Loucy (cell line): ENCODE data around the gene SRGAP1.

Experiments used
- EZH2phosphoT487 ChIP-seq: fragments of 200-600 bp; IDR thresholded peaks from 2 replicates; pipeline ENCODE4 v1.6.1; 2018; ENCODE audit warnings: antibody characterized with exemption, mild to moderate bottlenecking, moderate library complexity, borderline replicate concordance
- TF ChIP-seq, protein P1 (sequence below): fragments of 200-600 bp; sonication (generic); conservative IDR thresholded peaks from 2 replicates; pipeline ENCODE4 v1.5.1; 2014; ENCODE audit warnings: mild to moderate bottlenecking, antibody characterized with exemption, low read length

DNA sequence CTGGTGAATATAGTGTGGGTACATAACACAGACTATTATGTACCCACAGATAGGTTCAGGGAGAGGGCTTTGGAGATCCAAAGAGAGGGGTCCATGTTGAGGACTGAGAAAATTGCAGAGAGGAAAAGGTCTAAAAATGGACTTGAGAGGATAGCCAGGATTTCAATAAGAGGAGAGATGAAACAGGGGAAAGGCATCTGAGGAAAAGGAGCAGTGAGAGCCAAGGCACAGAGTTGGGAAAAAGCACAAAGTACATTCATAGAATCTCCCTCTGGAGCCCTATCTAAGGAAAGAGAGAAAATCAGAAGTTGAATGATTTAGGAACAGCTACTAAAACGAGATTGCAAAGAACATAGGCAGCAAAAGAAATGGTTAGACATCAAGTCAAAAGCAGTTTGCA, 182.8 kb downstream of the SRGAP1 start:
- TF ChIP-seq, protein P1, sequence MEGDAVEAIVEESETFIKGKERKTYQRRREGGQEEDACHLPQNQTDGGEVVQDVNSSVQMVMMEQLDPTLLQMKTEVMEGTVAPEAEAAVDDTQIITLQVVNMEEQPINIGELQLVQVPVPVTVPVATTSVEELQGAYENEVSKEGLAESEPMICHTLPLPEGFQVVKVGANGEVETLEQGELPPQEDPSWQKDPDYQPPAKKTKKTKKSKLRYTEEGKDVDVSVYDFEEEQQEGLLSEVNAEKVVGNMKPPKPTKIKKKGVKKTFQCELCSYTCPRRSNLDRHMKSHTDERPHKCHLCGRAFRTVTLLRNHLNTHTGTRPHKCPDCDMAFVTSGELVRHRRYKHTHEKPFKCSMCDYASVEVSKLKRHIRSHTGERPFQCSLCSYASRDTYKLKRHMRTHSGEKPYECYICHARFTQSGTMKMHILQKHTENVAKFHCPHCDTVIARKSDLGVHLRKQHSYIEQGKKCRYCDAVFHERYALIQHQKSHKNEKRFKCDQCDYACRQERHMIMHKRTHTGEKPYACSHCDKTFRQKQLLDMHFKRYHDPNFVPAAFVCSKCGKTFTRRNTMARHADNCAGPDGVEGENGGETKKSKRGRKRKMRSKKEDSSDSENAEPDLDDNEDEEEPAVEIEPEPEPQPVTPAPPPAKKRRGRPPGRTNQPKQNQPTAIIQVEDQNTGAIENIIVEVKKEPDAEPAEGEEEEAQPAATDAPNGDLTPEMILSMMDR = no peak
- TF ChIP-seq EZH2phosphoT487 = no peak
